ENCODE data around the gene TSPAN31. TPM values are rescaled to one million over a fixed set of nuclear protein-coding genes. Genes with fewer than 3 reads are reported as not detected.
"Not testable (repeated sequence)": the region's sequence is repeated elsewhere in the genome, so short reads cannot be mapped to it uniquely, and the experiment has no call there.

Gene TSPAN31
- 10 to 100 TPM; 19.6 to 23.2 TPM for total RNA-seq

GRCh38 chr12:57744777-57745484 lies at the start of gene TSPAN31:
TSPAN31 (plus strand) TSS chr12:57745039; CDS start chr12:57745155, 116 bp downstream.
- POLR2A ChIA-PET: interaction anchor here (0.8 to 1.5 kb wide), 12 partner anchors 9 to 1429 kb away, joined by 3 to 7 read pairs (median 3); partner anchors contain the start of genes CNPY2, DDIT3 and PIP4K2C
- Mint-ChIP-seq H3K9me3 (no peaks in the 10 kb centered on the region), H3K36me3 (peaks cover 10% of the 10 kb centered on the region), H3K4me1 (peaks cover 36% of the 10 kb centered on the region), H3K27me3 (no peaks in the 10 kb centered on the region), H3K4me3 (peak within 1 kb of the TSS; percentile 87), H3K27ac (peak within 1 kb of the TSS; percentile 99)
- DNase-seq: peak; percentile 87
- peak; percentile 81 for ATAC-seq (ENCODE audit: low read depth)

DNA sequence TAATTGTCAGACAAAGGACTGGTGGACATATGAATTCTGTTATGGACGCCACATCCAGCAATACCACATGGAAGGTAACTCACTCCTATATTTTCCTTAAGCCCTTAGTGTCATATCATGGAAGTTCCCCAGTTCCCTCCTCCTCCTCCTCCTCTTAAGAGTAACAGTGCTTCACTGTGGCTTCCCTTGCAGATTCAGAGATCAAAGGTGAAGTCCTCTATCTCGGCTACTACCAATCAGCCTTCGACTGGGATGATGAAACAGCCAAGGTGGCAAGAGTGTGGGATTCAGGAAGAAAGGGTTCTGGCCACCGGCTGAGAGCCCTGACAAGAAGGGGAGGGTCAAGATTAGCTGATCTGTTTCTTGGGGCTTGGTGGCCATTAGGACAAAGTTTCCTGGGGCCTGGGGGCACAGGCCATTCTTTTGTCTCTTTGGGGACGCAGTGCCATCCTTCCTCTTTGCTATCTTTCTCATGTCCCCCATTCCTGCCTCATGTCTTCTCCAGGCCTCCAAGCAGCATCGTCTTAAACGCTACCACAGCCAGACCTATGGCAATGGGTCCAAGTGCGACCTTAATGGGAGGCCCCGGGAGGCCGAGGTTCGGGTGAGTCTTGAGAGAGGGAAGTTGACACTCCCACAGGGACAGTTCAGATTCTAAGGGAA lies 48.9 kb upstream of the TSPAN31 start:
- DNase-seq (no peak), ATAC-seq (ENCODE audit: low read depth) (no peak)
- Mint-ChIP-seq H3K36me3 (peaks cover 38% of the 10 kb centered on the region), H3K27me3 (peaks cover 2% of the 10 kb centered on the region), H3K4me3 (peak overlapping the region; percentile 15), H3K4me1 (peaks cover 5% of the 10 kb centered on the region), H3K9me3 (no peaks in the 10 kb centered on the region), H3K27ac (no peak overlapping the region)
- POLR2A ChIA-PET: no interaction called here

- DNase-seq (no peak), ATAC-seq (ENCODE audit: low read depth) (no peak)
- peaks cover 43% of the 10 kb centered on the region for H3K36me3 Mint-ChIP-seq
- no peaks in the 10 kb centered on the region for H3K27me3 Mint-ChIP-seq
- no peak overlapping the region for H3K27ac Mint-ChIP-seq
- POLR2A ChIA-PET: no interaction called here
- no peak overlapping the region for H3K4me3 Mint-ChIP-seq
- peaks cover under 1% of the 10 kb centered on the region for H3K9me3 Mint-ChIP-seq
- H3K4me1 Mint-ChIP-seq: peaks cover 6% of the 10 kb centered on the region
Measured at GRCh38 chr12:57697076-57697475, 47.8 kb upstream of the TSPAN31 start.

DNA sequence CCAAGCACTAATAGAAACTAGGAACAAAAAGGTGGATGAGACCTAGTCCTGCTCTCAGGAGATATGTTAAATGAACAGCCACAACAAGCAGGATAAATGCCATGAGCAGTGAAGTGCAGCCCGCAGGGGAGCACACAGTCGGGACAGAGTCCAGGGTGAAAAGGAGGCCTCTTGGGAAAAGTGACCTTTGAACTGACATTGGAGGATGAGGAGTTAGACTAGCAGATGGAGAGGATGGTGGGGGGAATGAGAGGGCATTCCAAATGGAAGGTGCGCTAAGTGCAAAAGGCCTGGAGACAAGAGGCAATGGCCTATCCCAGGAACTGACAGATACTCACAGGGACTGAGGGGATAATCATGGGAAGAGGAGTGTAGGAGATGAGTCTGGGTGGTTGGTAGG lies 46.4 kb upstream of the TSPAN31 start:
- ATAC-seq (ENCODE audit: low read depth) (no peak), DNase-seq (no peak)
- H3K27ac Mint-ChIP-seq: no peak overlapping the region
- no peaks in the 10 kb centered on the region for H3K27me3 Mint-ChIP-seq
- H3K4me3 Mint-ChIP-seq: no peak overlapping the region
- peaks cover 7% of the 10 kb centered on the region for H3K4me1 Mint-ChIP-seq
- peaks cover 4% of the 10 kb centered on the region for H3K9me3 Mint-ChIP-seq
- POLR2A ChIA-PET: no interaction called here
- peaks cover 55% of the 10 kb centered on the region for H3K36me3 Mint-ChIP-seq

DNA sequence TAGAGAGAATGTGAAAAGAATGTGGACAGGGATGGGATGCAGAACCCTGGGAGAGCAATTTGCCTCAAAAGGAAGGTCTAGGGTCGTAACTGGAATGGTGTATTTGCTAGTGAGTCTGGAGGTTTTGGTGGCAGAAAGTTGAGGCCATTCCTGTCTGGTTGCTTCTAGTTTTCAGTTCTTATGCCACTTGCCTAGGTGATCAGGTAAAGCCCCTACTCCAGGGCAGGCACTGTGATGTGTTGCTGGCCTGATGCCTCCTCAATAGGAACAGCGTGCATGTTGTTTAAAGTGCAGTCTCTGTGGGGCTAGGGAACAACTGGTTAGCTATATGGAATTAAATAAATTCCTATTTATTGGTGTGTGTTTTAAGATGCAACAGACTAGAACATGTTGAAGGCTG lies 44.5 kb upstream of the TSPAN31 start:
- peaks cover 7% of the 10 kb centered on the region for H3K9me3 Mint-ChIP-seq
- peaks cover 6% of the 10 kb centered on the region for H3K4me1 Mint-ChIP-seq
- no peak for DNase-seq
- no peak for ATAC-seq (ENCODE audit: low read depth)
- POLR2A ChIA-PET: no interaction called here
- peaks cover 72% of the 10 kb centered on the region for H3K36me3 Mint-ChIP-seq
- no peak overlapping the region for H3K4me3 Mint-ChIP-seq
- H3K27me3 Mint-ChIP-seq: no peaks in the 10 kb centered on the region
- H3K27ac Mint-ChIP-seq: no peak overlapping the region

DNA sequence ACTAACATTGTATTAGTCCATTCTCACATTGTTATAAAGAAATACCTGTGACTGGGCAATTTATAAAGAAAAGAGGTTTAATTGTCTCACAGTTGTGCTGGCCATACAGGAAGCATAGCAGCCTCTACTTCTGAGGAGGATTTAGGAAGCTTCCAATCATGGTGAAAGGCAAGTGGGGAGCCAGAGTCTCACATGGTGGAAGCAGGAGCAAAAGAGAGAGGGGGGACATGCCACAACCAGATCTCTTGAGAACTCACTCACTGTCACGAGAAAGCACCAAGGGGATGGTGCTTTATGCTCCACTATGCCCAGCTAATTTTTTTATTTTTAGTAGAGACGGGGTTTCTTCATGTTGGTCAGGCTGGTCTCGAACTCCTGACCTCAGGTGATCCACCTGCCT lies 37.6 kb upstream of the TSPAN31 start:
- POLR2A ChIA-PET: interaction anchor here (0.7 kb wide), 1 partner anchor 33 kb away, joined by 3 read pairs; no protein-coding TSS in a partner anchor
- DNase-seq (no peak), ATAC-seq (ENCODE audit: low read depth) (no peak)
- no peak overlapping the region for H3K27ac Mint-ChIP-seq
- H3K9me3 Mint-ChIP-seq: peaks cover 6% of the 10 kb centered on the region
- H3K27me3 Mint-ChIP-seq: no peaks in the 10 kb centered on the region
- peaks cover 3% of the 10 kb centered on the region for H3K4me1 Mint-ChIP-seq
- H3K36me3 Mint-ChIP-seq: peaks cover 60% of the 10 kb centered on the region
- H3K4me3 Mint-ChIP-seq: no peak overlapping the region

- ATAC-seq (ENCODE audit: low read depth) (no peak), DNase-seq (no peak)
- Mint-ChIP-seq H3K4me1 (peaks cover 3% of the 10 kb centered on the region), H3K27me3 (no peaks in the 10 kb centered on the region), H3K36me3 (peaks cover 54% of the 10 kb centered on the region), H3K4me3 (no peak overlapping the region), H3K27ac (no peak overlapping the region), H3K9me3 (peaks cover 4% of the 10 kb centered on the region)
- POLR2A ChIA-PET: interaction anchor here (0.6 kb wide), 2 partner anchors 28 to 144 kb away, joined by 3 read pairs; no protein-coding TSS in a partner anchor
Measured at GRCh38 chr12:57708296-57708695, 36.5 kb upstream of the TSPAN31 start.

GRCh38 chr12:57712701-57713100 lies 32.1 kb upstream of the TSPAN31 start:
- no peak for ATAC-seq (ENCODE audit: low read depth)
- H3K9me3 Mint-ChIP-seq: peaks cover 1% of the 10 kb centered on the region

DNA sequence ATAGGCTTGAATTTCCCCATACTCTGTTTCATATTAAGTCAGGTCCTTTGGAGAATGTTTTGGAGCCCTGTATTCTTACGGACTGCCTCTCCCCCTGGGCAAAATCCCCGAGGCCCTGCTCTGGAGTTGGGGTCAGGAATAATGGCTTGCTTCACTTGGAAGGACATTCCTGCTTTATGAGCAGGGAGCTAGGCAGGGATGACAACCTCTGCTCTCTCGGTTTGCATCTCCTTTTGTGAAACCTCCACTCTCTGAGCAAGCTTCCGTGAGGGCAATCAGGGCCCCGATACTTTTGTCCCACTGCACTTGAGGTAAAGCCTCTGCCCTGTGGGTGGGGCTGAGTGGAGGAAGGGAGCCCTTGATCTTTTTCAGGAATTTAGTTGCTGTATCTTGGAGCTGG lies 31.6 kb upstream of the TSPAN31 start:
- peaks cover 5% of the 10 kb centered on the region for H3K4me1 Mint-ChIP-seq
- H3K27ac Mint-ChIP-seq: no peak overlapping the region
- ATAC-seq (ENCODE audit: low read depth) (no peak), DNase-seq (no peak)
- no peak overlapping the region for H3K4me3 Mint-ChIP-seq
- no peaks in the 10 kb centered on the region for H3K27me3 Mint-ChIP-seq
- POLR2A ChIA-PET: interaction anchor here (0.7 kb wide), 1 partner anchor 8 kb away, joined by 3 read pairs; no protein-coding TSS in a partner anchor
- peaks cover 1% of the 10 kb centered on the region for H3K9me3 Mint-ChIP-seq
- peaks cover 30% of the 10 kb centered on the region for H3K36me3 Mint-ChIP-seq

More at GRCh38 chr12:57712701-57713100, 32.1 kb upstream of the TSPAN31 start:
- no peak for DNase-seq
- Mint-ChIP-seq H3K4me1 (peaks cover 5% of the 10 kb centered on the region), H3K27me3 (no peaks in the 10 kb centered on the region), H3K36me3 (peaks cover 27% of the 10 kb centered on the region), H3K4me3 (no peak overlapping the region), H3K27ac (peak overlapping the region; percentile 64)
- POLR2A ChIA-PET: no interaction called here

GRCh38 chr12:57715036-57715748 lies 29.6 kb upstream of the TSPAN31 start:
- H3K4me3 Mint-ChIP-seq; H3K27ac Mint-ChIP-seq; ATAC-seq (ENCODE audit: low read depth); H3K27me3 Mint-ChIP-seq; POLR2A ChIA-PET; H3K4me1 Mint-ChIP-seq; DNase-seq; H3K9me3 Mint-ChIP-seq: not testable (repeated sequence)
- peaks cover 31% of the 10 kb centered on the region for H3K36me3 Mint-ChIP-seq

GRCh38 chr12:57715786-57716185 lies 29.1 kb upstream of the TSPAN31 start:
- H3K27me3 Mint-ChIP-seq: no peaks in the 10 kb centered on the region
- DNase-seq: no peak
- H3K4me3 Mint-ChIP-seq: no peak overlapping the region
- H3K4me1 Mint-ChIP-seq: peaks cover 1% of the 10 kb centered on the region
- no peak overlapping the region for H3K27ac Mint-ChIP-seq
- H3K36me3 Mint-ChIP-seq: peaks cover 29% of the 10 kb centered on the region
- POLR2A ChIA-PET: no interaction called here
- no peak for ATAC-seq (ENCODE audit: low read depth)
- peaks cover 1% of the 10 kb centered on the region for H3K9me3 Mint-ChIP-seq

GRCh38 chr12:57716305-57716704 lies 28.5 kb upstream of the TSPAN31 start:
- Mint-ChIP-seq H3K27ac (no peak overlapping the region), H3K4me1 (peaks cover 1% of the 10 kb centered on the region), H3K4me3 (no peak overlapping the region), H3K27me3 (no peaks in the 10 kb centered on the region), H3K9me3 (peaks cover 1% of the 10 kb centered on the region), H3K36me3 (peaks cover 26% of the 10 kb centered on the region)
- POLR2A ChIA-PET: no interaction called here
- ATAC-seq (ENCODE audit: low read depth) (no peak), DNase-seq (no peak)

GRCh38 chr12:57717131-57717530 lies 27.7 kb upstream of the TSPAN31 start:
- H3K36me3 Mint-ChIP-seq: peaks cover 23% of the 10 kb centered on the region
- POLR2A ChIA-PET: no interaction called here

More at GRCh38 chr12:57717131-57717530, 27.7 kb upstream of the TSPAN31 start:
- H3K27me3 Mint-ChIP-seq: no peaks in the 10 kb centered on the region
- no peak overlapping the region for H3K27ac Mint-ChIP-seq
- ATAC-seq (ENCODE audit: low read depth) (no peak), DNase-seq (no peak)
- H3K4me3 Mint-ChIP-seq: no peak overlapping the region
- H3K9me3 Mint-ChIP-seq: no peaks in the 10 kb centered on the region
- peaks cover 1% of the 10 kb centered on the region for H3K4me1 Mint-ChIP-seq

Measured in activated naive CD8-positive, alpha-beta T cell treated with anti-CD3 and anti-CD28 coated beads, Interleukin-2, amount 10 ng/mL, durations not matched to agents 7 days and 5 days (primary cell).